Measurements from ENCODE around the gene HIP1.
"Not testable (repeated sequence)": the region's sequence is repeated elsewhere in the genome, so short reads cannot be mapped to it uniquely, and the experiment has no call there.

Gene HIP1

GRCh38 chr7:75533926-75534325, 204.8 kb downstream of the HIP1 start:
- DNase-seq (ENCODE audit: low read depth in 3 of 3, low spot score in 1 of 3) = no peak

DNA sequence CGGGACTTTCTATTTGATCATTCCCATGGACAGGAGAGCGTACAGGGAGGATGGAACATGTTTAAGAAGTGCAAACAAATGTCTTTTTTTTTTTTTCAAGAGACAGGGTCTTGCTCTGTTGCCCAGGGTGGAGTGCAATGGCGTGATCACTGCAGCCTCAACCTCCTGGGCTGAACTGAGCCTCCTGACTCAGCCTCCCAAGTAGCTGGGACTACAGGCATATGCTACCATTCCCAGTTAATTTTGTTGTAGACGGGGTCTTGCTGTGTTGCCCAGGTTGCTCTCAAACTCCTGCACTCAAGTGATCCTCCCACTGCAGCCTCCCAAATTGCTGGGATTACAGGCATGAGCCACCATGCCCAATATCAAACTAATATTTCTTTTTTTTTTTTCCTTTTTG, 206.1 kb downstream of the HIP1 start:
- DNase-seq (ENCODE audit: low read depth in 3 of 3, low spot score in 1 of 3) = no peak

DNA sequence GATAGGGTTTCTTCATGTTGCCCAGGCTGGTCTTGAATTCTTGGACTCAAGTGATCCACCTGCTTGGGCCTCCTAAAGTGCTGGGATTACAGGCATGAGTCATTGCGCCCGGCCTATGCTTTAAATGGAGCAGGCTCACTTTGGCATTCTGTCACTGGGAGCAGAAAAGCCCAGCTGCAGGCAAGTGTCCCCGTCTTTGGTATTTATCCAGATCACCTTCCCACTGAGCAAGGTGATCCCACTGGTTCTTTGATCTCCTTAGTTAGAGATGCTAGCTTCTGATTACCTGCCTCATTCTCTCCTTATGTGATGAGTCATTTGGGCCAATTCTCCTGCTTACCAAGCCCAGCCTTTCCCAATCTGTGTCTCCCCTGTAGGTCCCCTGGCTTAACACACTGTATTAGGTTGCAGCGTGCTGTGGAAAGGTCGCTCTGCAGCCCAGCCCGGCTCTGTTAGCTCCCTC, 207.4 kb downstream of the HIP1 start:
- DNase-seq (ENCODE audit: low read depth in 3 of 3, low spot score in 1 of 3) = no peak

DNA sequence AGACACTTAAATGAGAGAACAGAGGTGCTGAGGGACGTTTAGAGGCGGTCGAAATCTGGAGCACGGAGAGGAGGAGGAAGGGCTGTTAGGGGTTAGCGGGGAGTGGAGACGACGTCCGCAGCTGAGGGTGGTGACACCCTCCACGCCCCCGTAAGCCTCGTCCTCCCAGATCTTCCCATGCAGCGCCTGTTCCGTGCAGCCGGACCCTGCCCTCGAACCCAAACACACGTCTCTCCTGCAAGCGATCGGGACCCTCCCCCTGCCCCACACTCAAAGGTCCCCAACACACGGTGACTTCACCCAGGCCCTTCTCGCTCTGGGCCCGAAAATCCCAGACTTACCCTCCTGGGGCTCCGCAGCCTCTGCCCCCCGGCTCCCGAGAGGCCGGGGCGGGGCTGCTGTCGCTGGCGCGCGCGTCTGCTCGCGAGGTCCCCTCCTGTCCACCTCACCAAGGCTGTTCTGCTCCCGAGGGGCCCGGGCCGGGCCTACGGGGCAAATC, 211.5 kb downstream of the HIP1 start:
- DNase-seq (ENCODE audit: low read depth in 3 of 3, low spot score in 1 of 3) = not testable (repeated sequence)

DNA sequence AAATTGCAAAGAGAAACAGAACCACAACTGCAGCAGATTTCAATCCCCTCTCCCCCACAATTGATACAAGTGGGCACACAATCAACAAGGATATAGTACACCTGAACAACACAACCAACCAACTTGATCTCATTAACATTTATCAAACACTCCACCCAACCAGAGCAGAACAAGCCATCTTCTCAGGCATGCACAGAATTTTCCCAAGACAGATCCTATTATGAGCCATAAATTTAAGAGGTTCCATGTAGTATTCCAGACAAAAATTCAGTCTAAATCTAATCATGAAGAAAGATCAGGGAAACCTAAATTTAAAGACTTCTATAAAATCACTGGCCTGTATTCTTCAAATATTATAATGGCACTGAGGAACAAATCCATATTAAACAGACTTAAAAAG, 217.0 kb downstream of the HIP1 start:
- not testable (repeated sequence) for DNase-seq (ENCODE audit: low read depth in 3 of 3, low spot score in 1 of 3)

DNA sequence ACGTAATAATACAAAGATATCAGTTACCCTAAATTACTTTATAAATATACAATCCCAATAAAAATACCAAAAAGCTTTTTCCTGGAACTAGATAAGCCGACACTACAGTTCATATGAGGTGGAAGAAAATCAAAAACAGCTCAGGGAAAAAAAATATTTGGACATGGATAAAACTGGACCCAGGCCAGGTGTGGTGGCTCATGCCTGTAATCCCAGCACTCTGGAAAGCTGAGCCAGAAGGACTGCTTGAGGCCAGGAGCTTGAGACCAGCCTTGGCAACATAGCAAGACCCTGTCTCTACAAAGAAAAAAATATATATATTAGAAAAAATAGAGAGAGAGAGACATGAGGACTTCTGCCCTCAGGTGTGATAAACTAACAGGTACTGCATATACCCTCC, 219.9 kb downstream of the HIP1 start:
- not testable (repeated sequence) for DNase-seq (ENCODE audit: low read depth in 3 of 3, low spot score in 1 of 3)

DNA sequence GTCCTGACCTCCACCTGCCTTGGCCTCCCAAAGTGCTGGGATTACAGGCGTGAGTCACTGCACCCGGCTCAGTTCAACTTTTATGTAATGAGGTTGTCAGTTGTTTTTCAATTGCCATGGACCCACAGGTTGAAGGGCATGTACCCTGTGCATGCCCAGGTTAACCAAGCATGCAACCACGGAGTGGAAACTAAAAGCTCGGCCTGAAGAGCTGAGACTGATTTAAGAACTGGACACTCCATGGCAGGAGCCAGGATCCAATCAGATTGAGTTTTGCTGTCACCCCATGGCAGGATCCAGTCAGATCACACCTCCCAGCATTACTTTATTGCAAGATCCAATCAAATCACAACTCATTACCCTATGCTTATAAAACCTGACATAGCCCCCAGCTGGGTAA, 229.7 kb downstream of the HIP1 start:
- not testable (repeated sequence) for DNase-seq (ENCODE audit: low read depth in 3 of 3, low spot score in 1 of 3)

DNA sequence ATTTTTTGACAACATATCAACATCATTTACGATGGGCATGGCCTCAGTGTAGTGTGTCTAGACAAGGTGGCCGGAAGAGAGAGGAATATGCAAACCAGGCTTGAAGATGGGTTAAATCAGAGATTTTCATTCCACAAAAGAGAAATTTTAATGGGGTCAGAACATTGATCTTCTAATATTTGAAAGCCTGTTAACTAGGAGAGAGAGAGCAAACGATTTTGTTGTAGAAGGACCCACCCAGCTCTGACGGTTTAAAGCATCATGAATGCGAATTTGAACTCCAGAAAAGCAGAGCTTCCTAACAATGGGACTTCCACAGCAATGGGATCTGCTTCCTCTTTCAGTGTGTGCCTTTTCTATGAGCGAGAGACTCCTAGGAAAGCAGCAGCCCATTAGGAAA, 246.7 kb downstream of the HIP1 start, which contains the start of gene SPDYE5:
SPDYE5 (plus strand) TSS at position 301 of the 400 bp plus-strand sequence. CDS start 1,728 bp downstream, outside the sequence.
- not testable (repeated sequence) for DNase-seq (ENCODE audit: low read depth in 3 of 3, low spot score in 1 of 3)

DNA sequence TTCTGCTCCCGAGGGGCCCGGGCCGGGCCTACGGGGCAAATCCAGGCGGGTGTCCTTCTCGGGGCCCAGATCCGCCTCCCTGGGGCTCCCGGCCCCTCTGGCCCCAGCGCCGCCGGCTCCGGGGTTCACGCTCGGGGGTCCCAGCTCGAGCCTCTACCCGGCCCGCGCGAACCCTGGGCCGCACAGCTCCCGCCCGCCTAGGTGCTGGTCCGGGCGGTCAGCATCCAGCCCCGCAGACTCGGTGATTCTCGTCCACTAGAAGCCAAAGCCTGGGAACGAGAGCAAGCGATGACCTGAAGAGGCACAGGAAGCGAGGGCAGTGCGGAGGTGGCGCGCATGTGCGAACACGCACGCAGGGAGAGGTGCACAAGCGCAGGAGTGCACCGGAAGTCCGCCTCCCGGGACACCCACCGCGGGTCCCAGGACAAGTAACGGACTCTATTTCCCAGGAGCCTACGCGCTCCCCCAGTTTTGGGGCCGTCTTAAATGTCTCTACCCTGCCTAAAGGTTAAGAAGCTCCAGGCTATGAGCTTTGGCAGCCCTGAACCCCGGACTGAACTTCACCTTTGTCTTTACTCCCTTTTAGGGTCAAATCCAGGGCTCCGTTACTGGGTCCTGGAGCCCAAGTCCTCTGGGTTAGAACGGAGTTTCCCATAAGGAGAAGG, 252.6 kb downstream of the HIP1 start, which contains the start of gene POM121C:
POM121C (minus strand) TSS at position 321 of the 665 bp plus-strand sequence. CDS start 44,803 bp downstream, outside the sequence.
- peak; percentile 67 to 76 (median 69) for DNase-seq (ENCODE audit: low read depth in 3 of 3, low spot score in 1 of 3)

DNA sequence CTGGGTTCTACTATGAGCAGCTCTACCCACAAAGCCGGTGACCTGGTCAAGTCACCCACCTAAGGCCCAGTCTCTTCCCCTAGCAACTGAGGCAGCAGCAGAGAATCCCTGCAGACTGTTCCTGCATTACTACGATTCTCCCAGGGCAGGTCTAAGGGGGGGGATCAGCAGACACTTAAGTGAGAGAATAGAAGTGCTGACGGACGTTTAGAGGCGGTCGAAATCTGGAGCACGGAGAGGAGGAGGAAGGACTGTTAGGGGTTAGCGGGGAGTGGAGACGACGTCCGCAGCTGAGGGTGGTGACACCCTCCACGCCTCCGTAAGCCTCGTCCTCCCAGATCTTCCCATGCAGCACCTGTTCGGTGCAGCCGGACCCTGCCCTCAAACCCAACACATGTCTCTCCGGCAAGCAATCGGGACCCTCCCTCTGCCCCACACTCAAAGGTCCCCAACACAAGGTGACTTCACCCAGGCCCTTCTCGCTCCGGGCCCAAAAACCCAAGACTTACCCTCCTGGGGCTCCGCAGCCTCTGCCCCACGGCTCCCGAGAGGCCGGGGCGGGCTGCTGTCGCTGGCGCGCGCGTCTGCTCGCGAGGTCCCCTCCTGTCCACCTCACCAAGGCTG, 253.3 kb downstream of the HIP1 start:
- not testable (repeated sequence) for DNase-seq (ENCODE audit: low read depth in 3 of 3, low spot score in 1 of 3)

Measured in stimulated activated CD4-positive, alpha-beta T cell treated with anti-CD3 and anti-CD28 coated beads, TNF-alpha, amount 100 ng/mL, for 1 hour (primary cell).